RWPE2 (cell line): ENCODE data around the gene MAPK11.
A peak's percentile ranks its signal among the peaks of the same experiment; 100 is the strongest.

Source experiments
- ATAC-seq: fragments of 200-7000 bp; cut with Tn5 transposase; 3 replicates; pipeline ENCODE4 v1.9.1; 2021; ENCODE audit warnings: low read depth
- DNase-seq: peaks from one replicate; pipeline ENCODE4 v3.0.0-alpha.2; 2020; ENCODE audit warnings: low spot score
- H3K27ac ChIP-seq: fragments of 450-650 bp; 2 replicates; pipeline ENCODE4 v1.5.1; 2017; ENCODE audit warnings: mild to moderate bottlenecking; ENCODE audit not compliant: poor library complexity, severe bottlenecking
- H3K27me3 ChIP-seq: fragments of 250-450 bp; sonication (Bioruptor Pico); 2 replicates; pipeline ENCODE4 v1.5.1; 2021; ENCODE audit warnings: mild to moderate bottlenecking, moderate library complexity; ENCODE audit not compliant: insufficient read depth, poor library complexity, severe bottlenecking
- H3K36me3 ChIP-seq: fragments of 250-450 bp; sonication (Bioruptor Pico); 2 replicates; pipeline ENCODE4 v1.5.1; 2020; ENCODE audit warnings: low read depth, mild to moderate bottlenecking, moderate library complexity
- H3K4me1 ChIP-seq: fragments of 250-450 bp; sonication (Bioruptor Pico); 2 replicates; pipeline ENCODE4 v1.5.1; 2021; ENCODE audit warnings: mild to moderate bottlenecking, moderate library complexity; ENCODE audit not compliant: insufficient read depth, poor library complexity, severe bottlenecking
- H3K4me3 ChIP-seq: fragments of 250-450 bp; sonication (Bioruptor Pico); 2 replicates; pipeline ENCODE4 v1.5.1; 2021; ENCODE audit warnings: mild to moderate bottlenecking, moderate library complexity; ENCODE audit not compliant: severe bottlenecking
- H3K9me3 ChIP-seq: fragments of 250-450 bp; sonication (Bioruptor Pico); 2 replicates; pipeline ENCODE4 v1.5.1; 2021; ENCODE audit warnings: mild to moderate bottlenecking, moderate library complexity; ENCODE audit not compliant: severe bottlenecking
- TF ChIP-seq, protein P1 (sequence below): fragments of 450-650 bp; IDR thresholded peaks from one replicate; pipeline ENCODE4 v1.5.1; 2017; ENCODE audit warnings: mild to moderate bottlenecking, moderate library complexity; ENCODE audit not compliant: poor library complexity, severe bottlenecking

The MAPK11 gene

GRCh38 chr22:50317178-50317577, 47.0 kb upstream of the MAPK11 start:
- H3K4me1 ChIP-seq: peaks cover 10% of the 10 kb centered on the region
- no peak overlapping the region for H3K4me3 ChIP-seq
- no peaks in the 10 kb centered on the region for H3K36me3 ChIP-seq
- H3K9me3 ChIP-seq: no peaks in the 10 kb centered on the region
- no peaks in the 10 kb centered on the region for H3K27me3 ChIP-seq
- no peak overlapping the region for H3K27ac ChIP-seq
- DNase-seq: peak; percentile 64
- TF ChIP-seq, protein P1, sequence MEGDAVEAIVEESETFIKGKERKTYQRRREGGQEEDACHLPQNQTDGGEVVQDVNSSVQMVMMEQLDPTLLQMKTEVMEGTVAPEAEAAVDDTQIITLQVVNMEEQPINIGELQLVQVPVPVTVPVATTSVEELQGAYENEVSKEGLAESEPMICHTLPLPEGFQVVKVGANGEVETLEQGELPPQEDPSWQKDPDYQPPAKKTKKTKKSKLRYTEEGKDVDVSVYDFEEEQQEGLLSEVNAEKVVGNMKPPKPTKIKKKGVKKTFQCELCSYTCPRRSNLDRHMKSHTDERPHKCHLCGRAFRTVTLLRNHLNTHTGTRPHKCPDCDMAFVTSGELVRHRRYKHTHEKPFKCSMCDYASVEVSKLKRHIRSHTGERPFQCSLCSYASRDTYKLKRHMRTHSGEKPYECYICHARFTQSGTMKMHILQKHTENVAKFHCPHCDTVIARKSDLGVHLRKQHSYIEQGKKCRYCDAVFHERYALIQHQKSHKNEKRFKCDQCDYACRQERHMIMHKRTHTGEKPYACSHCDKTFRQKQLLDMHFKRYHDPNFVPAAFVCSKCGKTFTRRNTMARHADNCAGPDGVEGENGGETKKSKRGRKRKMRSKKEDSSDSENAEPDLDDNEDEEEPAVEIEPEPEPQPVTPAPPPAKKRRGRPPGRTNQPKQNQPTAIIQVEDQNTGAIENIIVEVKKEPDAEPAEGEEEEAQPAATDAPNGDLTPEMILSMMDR: no peak
- ATAC-seq: peak; percentile 33; the same call in 2 of the 3 replicates

GRCh38 chr22:50316114-50317065, 46.2 kb upstream of the MAPK11 start:
- no peak overlapping the region for H3K4me3 ChIP-seq
- H3K36me3 ChIP-seq: no peaks in the 10 kb centered on the region
- peaks cover 10% of the 10 kb centered on the region for H3K4me1 ChIP-seq
- TF ChIP-seq, protein P1: no peak
- H3K27ac ChIP-seq: no peak overlapping the region
- DNase-seq (no peak), ATAC-seq (no peak)
- no peaks in the 10 kb centered on the region for H3K9me3 ChIP-seq
- H3K27me3 ChIP-seq: no peaks in the 10 kb centered on the region

DNA sequence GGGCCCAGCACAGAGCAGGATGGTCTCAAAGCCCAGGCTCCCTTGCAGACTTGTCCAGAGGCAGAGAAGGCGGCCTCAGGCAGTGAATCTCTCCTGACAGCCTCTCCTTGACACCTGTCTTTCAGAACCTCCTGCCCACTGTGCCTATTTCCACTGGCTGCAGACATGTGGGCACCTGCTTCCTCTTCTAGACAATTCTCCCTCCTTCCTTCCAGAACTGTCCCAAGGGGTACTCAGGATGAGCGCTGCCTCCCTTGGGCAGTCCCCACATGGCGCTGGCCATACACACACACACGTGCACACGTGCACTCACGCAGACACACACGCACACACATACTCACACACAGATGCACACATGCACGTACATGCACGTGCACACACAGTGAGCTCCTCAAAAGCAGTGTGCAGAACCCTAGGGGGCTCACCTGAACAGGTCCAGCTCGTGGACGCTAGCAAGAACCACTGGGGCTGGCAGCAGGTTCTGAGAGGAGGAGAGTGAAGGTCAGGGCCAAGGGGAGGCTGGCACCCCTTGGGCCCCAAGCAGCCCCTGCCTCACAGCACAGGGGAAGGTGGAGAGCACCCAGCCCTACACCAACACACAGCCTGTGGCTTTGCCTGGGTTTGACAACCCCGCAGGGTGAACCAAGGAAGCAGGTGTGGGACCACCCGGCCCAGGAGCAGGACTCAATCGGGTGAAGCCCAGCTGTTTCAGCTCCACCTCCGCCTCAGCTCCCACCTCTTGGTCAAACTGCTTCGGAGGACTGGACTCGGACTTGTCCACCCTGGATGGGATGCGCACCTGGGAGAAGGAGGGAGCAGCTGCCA, 45.3 kb upstream of the MAPK11 start:
- H3K4me1 ChIP-seq: peaks cover 10% of the 10 kb centered on the region
- H3K27me3 ChIP-seq: no peaks in the 10 kb centered on the region
- ATAC-seq (no peak), DNase-seq (no peak)
- TF ChIP-seq, protein P1: no peak
- no peaks in the 10 kb centered on the region for H3K9me3 ChIP-seq
- H3K27ac ChIP-seq: no peak overlapping the region
- H3K4me3 ChIP-seq: no peak overlapping the region
- H3K36me3 ChIP-seq: no peaks in the 10 kb centered on the region

DNA sequence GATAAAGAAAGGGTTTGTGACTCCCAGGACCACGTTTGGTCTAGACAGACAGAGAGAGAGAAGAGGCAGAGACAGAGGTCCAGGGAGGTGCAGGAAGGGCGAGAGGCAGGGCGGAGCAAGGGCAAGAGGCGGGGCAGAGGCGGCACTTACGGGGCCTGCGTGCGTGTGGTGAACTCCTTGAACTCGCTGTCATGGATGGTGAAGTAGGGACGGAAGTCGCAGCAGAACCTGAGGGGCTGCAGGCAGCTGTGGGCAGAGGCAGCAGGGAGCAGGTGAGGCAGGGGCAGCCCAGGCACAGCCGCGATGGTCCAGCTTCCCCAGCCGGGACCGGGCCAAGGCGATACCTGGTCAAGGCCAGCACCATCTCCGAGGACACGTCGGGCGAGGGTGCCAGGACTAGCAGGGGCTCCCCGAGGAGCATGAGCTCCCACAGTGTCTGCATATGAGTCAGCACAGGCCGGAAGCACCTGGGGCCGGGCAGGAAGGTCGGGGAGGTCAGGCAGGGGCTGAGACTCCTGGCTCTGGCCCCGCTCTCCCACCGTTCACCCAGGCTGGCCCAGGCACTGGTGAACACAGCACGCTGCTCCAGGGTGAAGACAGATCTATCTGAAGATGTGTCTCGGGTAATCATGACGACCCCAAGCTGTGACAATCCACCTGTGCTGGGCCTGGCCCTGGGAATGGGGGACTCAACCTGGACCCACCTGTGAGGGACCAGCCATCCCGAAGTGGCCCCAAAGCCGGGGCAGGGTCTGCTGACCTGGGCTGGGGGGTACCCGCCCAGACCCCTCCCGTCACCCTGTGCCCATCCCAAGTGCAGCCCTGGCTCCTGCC, 44.5 kb upstream of the MAPK11 start:
- Histone ChIP-seq H3K4me3 (no peak overlapping the region), H3K9me3 (no peaks in the 10 kb centered on the region)
- DNase-seq: peak; percentile 61

More for the DNA sequence above, 44.5 kb upstream of the MAPK11 start:
- peaks cover 10% of the 10 kb centered on the region for H3K4me1 ChIP-seq
- H3K27ac ChIP-seq: no peak overlapping the region
- TF ChIP-seq, protein P1: no peak
- no peaks in the 10 kb centered on the region for H3K27me3 ChIP-seq
- no peaks in the 10 kb centered on the region for H3K36me3 ChIP-seq
- ATAC-seq: peak; percentile 30; the same call in 2 of the 3 replicates
